Stimulated activated CD4-positive, alpha-beta T cell treated with anti-CD3 and anti-CD28 coated beads, Interleukin-15, amount 100 ng/mL, for 24 hours (primary cell): ENCODE results near the gene STXBP5.
"Not testable (repeated sequence)": the region's sequence is repeated elsewhere in the genome, so short reads cannot be mapped to it uniquely, and the experiment has no call there.

Source experiments
- DNase-seq: peaks from one replicate; pipeline ENCODE4 v3.0.0-alpha.2; 2020

Gene STXBP5

DNA sequence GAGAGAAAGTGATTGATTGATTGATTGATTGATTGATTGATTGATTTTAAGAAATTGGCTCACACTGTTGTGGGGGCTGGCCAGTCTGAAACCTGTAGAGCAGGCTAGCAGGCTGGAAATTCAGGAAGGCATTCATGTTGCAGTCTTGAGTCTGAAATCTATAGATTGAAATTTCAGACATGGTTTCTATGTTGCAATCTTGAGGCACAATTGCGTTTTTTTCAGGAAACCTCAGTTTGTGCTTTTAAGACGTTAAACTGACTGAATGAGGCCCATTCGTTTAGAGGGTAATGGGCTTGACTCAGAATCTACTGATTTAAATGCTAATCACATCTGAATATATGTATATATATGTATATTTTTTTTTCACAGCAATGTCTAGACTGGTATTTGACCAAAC, 106.3 kb downstream of the STXBP5 start:
- DNase-seq = no peak

GRCh38 chr6:147311218-147311617, 107.0 kb downstream of the STXBP5 start:
- DNase-seq = no peak

- no peak for DNase-seq
Measured at GRCh38 chr6:147321260-147321659, 117.0 kb downstream of the STXBP5 start.

- peak; percentile 5 for DNase-seq
Measured at GRCh38 chr6:147322299-147323162, 118.3 kb downstream of the STXBP5 start.

DNA sequence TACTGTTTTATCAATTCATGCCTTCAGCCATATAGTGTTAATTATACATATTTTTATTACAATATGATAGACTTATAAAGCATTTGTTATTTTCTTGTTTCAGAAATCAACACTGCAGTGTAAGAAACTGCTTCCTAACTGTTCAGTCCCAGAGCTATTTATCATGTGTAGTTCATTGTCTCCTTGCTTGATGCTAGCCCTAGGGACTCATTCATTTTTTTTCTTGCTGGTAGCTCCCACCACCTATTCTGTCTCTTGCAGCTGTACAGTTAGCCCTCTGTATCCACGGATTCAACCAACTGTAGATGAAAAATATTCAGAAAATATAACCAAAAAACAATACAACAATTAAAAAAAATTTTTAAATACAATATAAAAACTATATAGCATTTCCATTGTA, 121.3 kb downstream of the STXBP5 start:
- DNase-seq = no peak

DNA sequence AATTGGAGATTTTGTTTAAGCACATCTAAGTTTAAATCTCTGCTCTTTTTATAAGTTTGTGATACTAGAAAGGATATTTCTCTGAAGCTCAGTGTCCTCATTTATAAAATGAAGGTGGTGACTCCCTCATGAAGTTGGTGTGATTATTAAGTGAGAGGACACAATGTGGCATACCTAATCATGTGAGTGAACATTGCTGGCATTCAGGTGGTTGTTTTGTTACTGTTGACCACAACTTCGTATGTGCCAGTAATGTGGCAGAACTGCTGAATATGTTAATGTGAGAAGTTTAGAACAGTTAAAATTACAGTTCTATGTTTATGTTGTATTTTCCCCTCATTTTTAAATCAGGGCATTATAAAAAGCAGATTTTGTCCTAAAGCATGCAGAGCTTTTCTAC, 127.2 kb downstream of the STXBP5 start:
- no peak for DNase-seq

DNA sequence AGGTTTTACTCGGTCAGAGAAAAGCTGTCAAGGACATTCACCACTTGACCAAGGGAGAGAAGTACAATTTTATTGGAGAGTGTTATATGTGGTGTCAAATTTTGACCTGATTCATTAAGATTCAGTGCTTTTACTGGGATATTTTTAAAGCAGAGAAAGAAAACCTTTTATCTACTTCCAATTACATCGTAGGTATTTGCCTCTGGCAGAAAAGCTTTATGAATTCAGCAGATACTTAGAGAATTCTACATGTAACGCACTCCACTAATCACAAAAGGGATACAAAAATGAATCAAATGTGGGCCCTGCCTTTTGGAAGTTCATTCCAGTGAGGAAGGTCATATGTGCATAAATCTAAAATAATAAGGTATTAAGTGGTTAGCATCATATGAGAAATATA, 133.7 kb downstream of the STXBP5 start:
- no peak for DNase-seq

- DNase-seq = no peak
Measured at GRCh38 chr6:147341486-147341885, 137.3 kb downstream of the STXBP5 start.

GRCh38 chr6:147345902-147346301, 141.7 kb downstream of the STXBP5 start:
- DNase-seq = no peak

GRCh38 chr6:147347179-147347881, 143.1 kb downstream of the STXBP5 start:
- DNase-seq = no peak

DNA sequence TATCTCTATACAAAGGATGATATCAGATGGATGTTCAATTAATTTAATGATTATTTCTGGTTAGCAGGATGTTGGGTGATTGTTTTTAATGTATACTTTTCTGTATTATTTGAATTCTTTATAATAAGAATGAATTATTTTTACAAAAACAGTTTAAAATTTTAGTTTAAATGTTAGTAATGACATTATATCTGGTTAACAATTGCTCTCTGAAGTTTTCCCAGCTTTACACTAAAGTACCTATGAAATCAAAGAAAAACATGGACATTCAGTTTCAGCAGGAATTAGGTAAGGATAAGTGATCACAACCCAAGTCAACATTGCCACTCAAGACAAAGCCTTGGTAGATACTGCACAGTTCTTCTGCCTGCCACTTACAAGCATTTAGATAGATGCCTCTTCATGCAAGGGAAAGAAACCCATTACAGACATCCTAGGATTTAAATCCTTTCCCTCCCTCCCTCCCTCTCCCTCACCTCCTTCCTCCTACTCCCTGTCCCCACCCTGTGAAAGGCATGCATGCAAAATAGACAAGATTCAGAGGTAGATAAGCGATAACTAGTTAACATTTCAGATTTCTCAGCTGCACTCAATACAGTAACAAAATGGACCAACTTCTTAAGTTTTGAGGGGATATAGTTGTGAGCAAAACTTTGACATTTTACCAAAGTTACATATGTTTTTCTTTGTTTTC, 143.8 kb downstream of the STXBP5 start:
- DNase-seq = no peak

- DNase-seq = no peak
Measured at GRCh38 chr6:147361311-147361981, 157.2 kb downstream of the STXBP5 start.

DNA sequence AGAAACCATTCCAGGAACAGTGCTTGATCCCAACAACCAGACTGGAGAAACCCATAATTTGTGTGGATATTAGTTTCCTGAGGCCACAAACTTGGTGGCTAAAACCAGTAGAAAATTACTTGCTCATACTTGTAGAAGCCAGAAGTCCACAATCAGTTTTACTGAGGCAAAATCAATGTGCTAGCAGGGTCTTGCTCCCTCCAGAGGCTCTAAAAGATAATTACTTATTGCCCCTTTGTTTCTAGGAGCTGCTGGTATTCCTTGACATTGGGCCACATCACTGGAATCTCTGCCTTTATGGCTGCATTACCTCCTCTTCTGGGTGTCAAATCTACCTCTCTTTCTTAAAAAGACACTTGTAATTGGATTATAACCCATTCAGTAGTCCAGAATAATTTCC, 162.1 kb downstream of the STXBP5 start:
- no peak for DNase-seq

GRCh38 chr6:147371325-147371724, 167.1 kb downstream of the STXBP5 start:
- DNase-seq = no peak

DNA sequence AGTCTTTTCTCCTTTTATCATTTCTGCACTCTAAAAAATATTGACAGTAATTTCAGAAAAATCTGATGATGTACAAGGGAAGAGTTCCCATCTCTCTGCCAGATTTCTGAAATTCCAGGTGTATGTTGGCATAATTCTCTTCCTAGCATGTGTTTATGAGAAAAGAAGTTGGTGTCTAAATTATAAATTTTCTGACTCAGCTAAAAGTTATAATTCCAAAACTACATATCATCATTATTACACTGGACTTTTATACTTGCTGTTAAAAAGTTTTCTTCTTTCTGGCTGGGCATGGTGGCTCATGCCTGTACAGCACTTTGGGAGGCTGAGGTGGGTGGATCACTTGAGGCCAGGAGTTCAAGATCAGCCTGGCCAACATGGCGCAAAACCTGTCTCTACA, 168.6 kb downstream of the STXBP5 start:
- DNase-seq = no peak

GRCh38 chr6:147378819-147379218, 174.6 kb downstream of the STXBP5 start:
- no peak for DNase-seq

DNA sequence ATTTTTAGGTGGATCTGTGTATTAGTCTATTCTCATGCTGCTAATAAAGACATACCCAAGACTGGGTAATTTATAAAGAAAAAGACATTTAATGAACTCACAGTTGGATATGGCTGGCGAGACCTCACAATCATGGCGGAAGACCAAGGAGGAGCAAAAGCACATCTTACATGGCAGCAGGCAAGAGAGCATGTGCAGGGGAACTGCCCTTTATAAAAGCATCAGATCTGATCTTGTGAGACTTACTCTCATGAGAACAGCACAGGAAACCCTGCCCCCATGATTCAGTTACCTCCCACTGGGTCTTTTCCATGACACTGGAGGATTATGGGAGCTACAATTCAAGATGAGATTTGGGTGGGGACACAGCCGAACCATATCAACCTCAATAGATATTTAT, 176.6 kb downstream of the STXBP5 start:
- not testable (repeated sequence) for DNase-seq

DNA sequence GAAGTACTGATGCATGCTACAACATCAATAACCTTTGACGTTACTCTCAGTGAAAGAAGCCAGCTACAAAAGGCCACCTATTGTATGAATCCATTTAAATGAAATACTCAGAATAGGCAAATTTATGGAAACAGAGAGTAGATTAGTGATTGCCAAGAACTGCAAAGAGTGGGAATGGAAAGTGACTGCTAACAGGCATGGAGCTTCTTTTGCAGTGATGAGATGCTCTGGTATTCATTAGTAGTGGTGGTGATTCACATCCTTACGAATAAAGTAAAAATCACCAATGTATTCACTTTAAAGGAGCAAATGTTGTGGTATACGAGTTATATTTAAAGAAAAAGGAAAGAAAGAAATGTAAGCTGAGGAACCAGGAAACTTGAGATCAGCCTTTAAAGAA, 177.5 kb downstream of the STXBP5 start:
- no peak for DNase-seq

GRCh38 chr6:147382945-147383554, 178.8 kb downstream of the STXBP5 start:
- DNase-seq = no peak

GRCh38 chr6:147384029-147384428, 179.8 kb downstream of the STXBP5 start:
- no peak for DNase-seq

DNA sequence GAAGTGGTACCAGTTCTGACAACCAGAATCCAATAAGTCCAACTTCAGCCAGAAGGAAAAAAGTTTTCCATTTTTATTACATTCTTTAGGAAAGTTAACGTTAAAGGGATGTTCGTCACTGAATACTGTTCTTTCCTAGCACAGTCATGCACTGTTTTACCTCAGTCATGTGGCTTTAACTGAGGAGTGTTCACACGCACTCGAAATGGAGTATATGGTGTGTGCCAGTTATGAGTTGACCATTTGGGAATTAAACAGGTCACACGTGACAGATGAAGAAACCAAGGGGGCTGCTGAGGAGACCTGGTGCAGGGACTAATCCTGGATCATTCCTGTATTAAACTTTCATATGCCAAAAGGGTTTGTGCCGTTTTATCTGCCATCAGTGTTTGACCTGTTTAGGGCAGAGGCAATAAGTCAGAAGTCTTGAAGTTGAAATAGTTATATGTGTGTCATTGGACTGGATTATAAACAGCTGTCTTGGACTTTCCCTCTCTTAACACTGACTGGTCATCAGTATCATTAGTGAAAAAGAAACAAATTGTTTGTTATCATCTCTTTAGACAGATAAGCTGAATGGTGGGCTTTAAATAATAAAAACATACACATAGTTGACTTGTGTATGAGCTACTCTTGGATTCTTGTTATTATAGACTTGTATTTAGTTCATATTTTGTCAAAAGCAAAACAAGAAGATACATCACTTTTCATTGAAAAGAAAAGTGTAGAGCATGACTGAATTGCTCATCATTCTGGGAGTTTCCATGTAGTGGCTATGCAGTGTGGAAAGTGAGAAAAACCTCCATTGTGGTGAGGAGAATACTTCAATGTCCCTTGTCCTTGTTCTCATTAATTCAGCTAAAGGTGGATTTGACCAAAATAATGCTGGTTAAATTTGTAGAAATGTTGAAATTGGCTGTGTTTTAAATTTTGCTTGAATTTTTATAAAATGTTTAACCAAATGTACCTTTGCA, 180.8 kb downstream of the STXBP5 start:
- no peak for DNase-seq
